ENCODE data around the gene PGAM5.
"Not testable (repeated sequence)": the region's sequence is repeated elsewhere in the genome, so short reads cannot be mapped to it uniquely, and the experiment has no call there.

Gene PGAM5

GRCh38 chr12:132687211-132688164 is 23.2 kb upstream of the PGAM5 start, which contains the start of the genes POLE and PXMP2:
TSS of gene POLE (minus strand) at chr12:132687342. CDS start at chr12:132687315, 27 bp downstream.
TSS of gene PXMP2 (plus strand) at chr12:132687587. CDS start at chr12:132687671, 84 bp downstream.
- peak; percentile 92 for DNase-seq (ENCODE audit: extremely low read depth in 1 of 2, low read depth in 1 of 2)

GRCh38 chr12:132689227-132689626 is 21.4 kb upstream of the PGAM5 start:
- DNase-seq (ENCODE audit: extremely low read depth in 1 of 2, low read depth in 1 of 2): no peak

GRCh38 chr12:132690112-132690511 is 20.5 kb upstream of the PGAM5 start:
- no peak for DNase-seq (ENCODE audit: extremely low read depth in 1 of 2, low read depth in 1 of 2)

- DNase-seq (ENCODE audit: extremely low read depth in 1 of 2, low read depth in 1 of 2): not testable (repeated sequence)
Measured at GRCh38 chr12:132692030-132692429, 18.6 kb upstream of the PGAM5 start.

GRCh38 chr12:132694888-132695287 is 15.8 kb upstream of the PGAM5 start:
- DNase-seq (ENCODE audit: extremely low read depth in 1 of 2, low read depth in 1 of 2): not testable (repeated sequence)

- DNase-seq (ENCODE audit: extremely low read depth in 1 of 2, low read depth in 1 of 2): no peak
Measured at GRCh38 chr12:132695431-132695830, 15.2 kb upstream of the PGAM5 start.

- DNase-seq (ENCODE audit: extremely low read depth in 1 of 2, low read depth in 1 of 2): no peak
Measured at GRCh38 chr12:132698341-132698740, 12.3 kb upstream of the PGAM5 start.

- no peak for DNase-seq (ENCODE audit: extremely low read depth in 1 of 2, low read depth in 1 of 2)
Measured at GRCh38 chr12:132700212-132700822, 10.3 kb upstream of the PGAM5 start.

GRCh38 chr12:132702640-132703039 is 8.0 kb upstream of the PGAM5 start:
- no peak for DNase-seq (ENCODE audit: extremely low read depth in 1 of 2, low read depth in 1 of 2)

GRCh38 chr12:132703641-132704040 is 7.0 kb upstream of the PGAM5 start:
- DNase-seq (ENCODE audit: extremely low read depth in 1 of 2, low read depth in 1 of 2): no peak

GRCh38 chr12:132707241-132707640 is 3.4 kb upstream of the PGAM5 start:
- no peak for DNase-seq (ENCODE audit: extremely low read depth in 1 of 2, low read depth in 1 of 2)

GRCh38 chr12:132708150-132708549 is 2.5 kb upstream of the PGAM5 start:
- DNase-seq (ENCODE audit: extremely low read depth in 1 of 2, low read depth in 1 of 2): no peak

GRCh38 chr12:132710043-132710404 is 618 bp upstream of the PGAM5 start:
- DNase-seq (ENCODE audit: extremely low read depth in 1 of 2, low read depth in 1 of 2): no peak

- no peak for DNase-seq (ENCODE audit: extremely low read depth in 1 of 2, low read depth in 1 of 2)
Measured at GRCh38 chr12:132711080-132711843, 620 bp downstream of the PGAM5 start.

- no peak for DNase-seq (ENCODE audit: extremely low read depth in 1 of 2, low read depth in 1 of 2)
Measured at GRCh38 chr12:132713123-132713522, 2.5 kb downstream of the PGAM5 start.

GRCh38 chr12:132715874-132716273 is 5.2 kb downstream of the PGAM5 start:
- DNase-seq (ENCODE audit: extremely low read depth in 1 of 2, low read depth in 1 of 2): no peak

GRCh38 chr12:132716356-132716755 is 5.7 kb downstream of the PGAM5 start:
- no peak for DNase-seq (ENCODE audit: extremely low read depth in 1 of 2, low read depth in 1 of 2)

- DNase-seq (ENCODE audit: extremely low read depth in 1 of 2, low read depth in 1 of 2): no peak
Measured at GRCh38 chr12:132717011-132717410, 6.4 kb downstream of the PGAM5 start.

GRCh38 chr12:132717531-132718387 is 7.1 kb downstream of the PGAM5 start:
- no peak for DNase-seq (ENCODE audit: extremely low read depth in 1 of 2, low read depth in 1 of 2)

GRCh38 chr12:132718644-132719043 is 8.0 kb downstream of the PGAM5 start:
- no peak for DNase-seq (ENCODE audit: extremely low read depth in 1 of 2, low read depth in 1 of 2)

Measured in stimulated activated CD8-positive, alpha-beta memory T cell treated with anti-CD3 and anti-CD28 coated beads, Interleukin-7, amount 100 ng/mL, for 48 hours (primary cell).